HCEC 1CT (cell line): ENCODE results near the gene CCDC106.

Source experiments
- DNase-seq: peaks from one replicate; pipeline ENCODE4 v3.0.0-alpha.2; 2017

The CCDC106 gene

GRCh38 chr19:55614711-55615542 lies 33.1 kb upstream of the CCDC106 start:
- DNase-seq = no peak

DNA sequence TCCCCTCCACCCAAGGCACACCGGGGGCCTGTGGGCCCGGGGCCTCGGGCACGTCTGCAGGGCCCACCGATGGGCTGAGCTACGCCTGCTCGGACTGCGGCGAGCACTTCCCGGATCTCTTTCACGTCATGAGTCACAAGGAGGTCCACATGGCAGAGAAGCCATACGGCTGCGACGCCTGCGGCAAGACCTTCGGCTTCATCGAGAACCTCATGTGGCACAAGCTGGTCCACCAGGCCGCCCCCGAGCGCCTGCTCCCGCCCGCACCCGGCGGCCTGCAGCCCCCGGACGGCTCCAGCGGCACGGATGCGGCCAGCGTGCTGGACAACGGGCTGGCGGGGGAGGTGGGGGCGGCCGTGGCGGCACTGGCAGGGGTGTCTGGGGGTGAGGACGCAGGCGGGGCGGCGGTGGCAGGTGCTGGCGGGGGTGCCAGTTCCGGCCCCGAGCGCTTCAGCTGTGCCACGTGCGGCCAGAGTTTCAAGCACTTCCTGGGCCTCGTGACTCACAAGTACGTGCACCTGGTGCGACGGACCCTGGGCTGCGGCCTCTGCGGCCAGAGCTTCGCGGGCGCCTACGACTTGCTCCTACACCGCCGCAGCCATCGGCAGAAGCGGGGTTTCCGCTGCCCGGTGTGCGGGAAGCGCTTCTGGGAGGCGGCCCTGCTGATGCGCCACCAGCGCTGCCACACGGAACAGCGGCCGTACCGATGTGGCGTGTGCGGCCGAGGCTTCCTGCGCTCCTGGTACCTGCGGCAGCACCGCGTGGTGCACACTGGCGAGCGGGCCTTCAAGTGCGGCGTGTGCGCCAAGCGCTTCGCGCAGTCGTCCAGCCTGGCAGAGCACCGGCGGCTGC lies 32.2 kb upstream of the CCDC106 start:
- no peak for DNase-seq

- no peak for DNase-seq
Measured at GRCh38 chr19:55616395-55616875, 31.6 kb upstream of the CCDC106 start.

- DNase-seq = no peak
Measured at GRCh38 chr19:55617426-55617825, 30.6 kb upstream of the CCDC106 start.

- no peak for DNase-seq
Measured at GRCh38 chr19:55618426-55618825, 29.6 kb upstream of the CCDC106 start.

- peak; percentile 18 for DNase-seq
Measured at GRCh38 chr19:55619286-55619685, 28.7 kb upstream of the CCDC106 start.

- DNase-seq = no peak
Measured at GRCh38 chr19:55620410-55621204, 27.4 kb upstream of the CCDC106 start.

GRCh38 chr19:55621205-55621672 lies 26.8 kb upstream of the CCDC106 start:
- DNase-seq = no peak

- DNase-seq = no peak
Measured at GRCh38 chr19:55621673-55622231, 26.3 kb upstream of the CCDC106 start.

GRCh38 chr19:55622242-55622969 lies 25.6 kb upstream of the CCDC106 start:
- no peak for DNase-seq

- DNase-seq = no peak
Measured at GRCh38 chr19:55623130-55623529, 24.9 kb upstream of the CCDC106 start.

DNA sequence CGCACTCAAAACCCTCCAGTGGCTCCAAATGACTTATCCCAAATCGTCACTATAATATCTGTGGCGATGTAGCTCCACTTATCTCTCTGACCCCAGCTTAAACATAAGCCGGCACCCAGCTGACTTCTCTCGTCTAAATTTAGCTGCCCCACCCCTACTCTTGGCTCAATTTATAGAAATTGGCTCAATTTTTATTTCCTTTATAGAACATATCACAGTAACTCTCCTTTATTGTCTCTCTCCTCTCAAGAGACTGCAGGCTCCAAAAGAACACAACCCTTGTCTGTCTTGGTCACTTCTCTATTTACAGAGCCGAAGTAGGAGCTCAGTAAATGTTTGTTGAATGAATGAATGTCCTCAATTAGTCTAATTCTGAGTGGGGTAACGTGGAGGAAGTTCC lies 24.5 kb upstream of the CCDC106 start:
- no peak for DNase-seq

- DNase-seq = peak; percentile 86
Measured at GRCh38 chr19:55624109-55625003, 23.7 kb upstream of the CCDC106 start, which contains the start of gene ZNF784. ZNF784 (minus strand) TSS chr19:55624566; CDS start chr19:55624561, 5 bp downstream.

DNA sequence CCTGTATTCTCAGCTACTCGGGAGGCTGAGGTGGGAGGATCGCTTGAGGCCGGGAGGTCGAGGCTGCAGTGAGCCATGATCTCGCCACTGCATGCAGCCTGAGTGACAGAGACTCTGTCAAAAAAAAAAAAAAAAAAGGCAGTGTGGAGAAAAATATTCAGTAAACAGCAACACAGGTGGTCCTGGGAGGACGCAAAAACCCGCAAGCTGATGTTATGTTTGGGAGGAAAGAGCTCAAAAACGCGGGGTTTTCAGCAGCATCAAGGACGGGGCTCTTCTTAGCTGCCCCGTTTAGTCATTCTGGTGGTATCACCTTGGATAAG lies 23.0 kb upstream of the CCDC106 start:
- no peak for DNase-seq

GRCh38 chr19:55626350-55626749 lies 21.7 kb upstream of the CCDC106 start:
- DNase-seq = no peak

- peak; percentile 68 for DNase-seq
Measured at GRCh38 chr19:55632463-55632834, 15.6 kb upstream of the CCDC106 start.

GRCh38 chr19:55633861-55634260 lies 14.2 kb upstream of the CCDC106 start:
- DNase-seq = no peak

DNA sequence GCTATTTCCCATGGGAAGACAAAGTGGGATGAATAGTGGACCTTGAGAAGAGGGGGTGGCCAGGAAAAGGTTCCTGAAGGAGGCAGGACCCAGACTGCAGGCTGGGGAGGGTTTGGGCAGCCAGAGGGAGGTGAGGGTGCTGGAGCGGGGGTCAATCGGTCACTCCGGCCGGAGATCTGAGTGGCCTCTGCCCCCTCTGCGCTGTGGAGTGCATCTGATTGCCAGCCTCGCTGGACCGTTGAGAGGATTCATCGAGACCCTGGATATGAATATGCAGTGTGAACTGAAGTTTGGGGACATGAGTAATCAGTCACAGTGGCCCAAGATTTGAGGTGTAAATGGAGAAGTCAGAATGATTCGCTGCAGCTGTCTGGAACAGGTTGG lies 12.7 kb upstream of the CCDC106 start:
- DNase-seq = no peak

DNA sequence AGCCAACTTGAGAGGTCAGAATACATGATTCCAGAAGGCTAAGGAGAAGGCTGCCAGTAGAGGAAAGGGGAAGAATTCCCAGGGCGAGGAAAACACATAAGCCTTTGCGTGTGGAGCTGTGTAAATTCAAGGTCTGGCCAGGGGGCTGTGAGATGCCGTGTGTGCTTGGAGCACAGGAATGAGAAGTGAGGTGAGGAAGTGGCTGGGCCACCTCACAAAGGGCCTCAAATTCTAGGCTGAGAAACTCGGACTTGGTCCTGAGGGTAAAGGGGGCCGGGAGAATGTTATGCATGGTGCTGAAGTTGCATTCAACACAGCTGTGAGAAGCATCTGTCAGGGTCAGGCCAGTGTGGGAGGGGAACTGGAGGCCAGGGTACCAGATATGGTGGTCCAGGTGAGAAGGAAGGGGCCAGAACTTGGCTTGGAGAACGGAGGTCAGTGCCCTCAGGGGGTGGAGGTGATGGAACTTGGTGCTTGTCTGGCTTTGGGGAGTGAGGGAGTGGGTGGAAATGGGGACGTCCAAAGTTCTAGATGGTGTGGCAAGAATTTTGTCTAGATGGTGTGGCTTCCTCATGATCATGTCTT lies 12.1 kb upstream of the CCDC106 start:
- no peak for DNase-seq

DNA sequence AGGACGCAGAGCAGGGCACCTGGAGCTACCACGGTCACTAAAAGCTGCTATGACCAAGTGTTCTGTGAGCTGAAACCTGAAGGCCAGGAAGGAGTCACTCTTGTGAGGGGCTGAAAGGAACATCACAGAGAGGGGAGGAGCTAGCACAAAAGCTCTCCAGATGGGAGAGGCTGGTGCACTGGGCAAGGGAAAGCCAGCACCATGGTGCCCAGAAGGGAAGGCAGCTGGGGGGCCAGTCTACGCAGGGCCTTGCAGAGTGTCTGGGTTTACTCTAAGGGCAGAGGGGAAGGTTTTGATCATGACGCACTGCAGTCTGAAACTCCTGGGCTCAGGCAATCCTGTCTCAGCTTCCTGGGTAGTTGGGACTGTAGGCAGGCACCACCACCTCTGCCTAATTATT lies 11.3 kb upstream of the CCDC106 start:
- no peak for DNase-seq

GRCh38 chr19:55637534-55637933 lies 10.5 kb upstream of the CCDC106 start:
- no peak for DNase-seq
